Stimulated activated CD4-positive, alpha-beta T cell treated with anti-CD3 and anti-CD28 coated beads, Interleukin-4, amount 100 ng/mL, for 48 hours (primary cell): ENCODE data around the gene RSRC2.
"Not testable (repeated sequence)": the region's sequence is repeated elsewhere in the genome, so short reads cannot be mapped to it uniquely, and the experiment has no call there.

Experiments
- DNase-seq, 2 donors: peaks; one replicate each; pipeline ENCODE4 v3.0.0-alpha.2; 2020; ENCODE audit warnings: low read depth in 2 of 2

RSRC2 gene

DNA sequence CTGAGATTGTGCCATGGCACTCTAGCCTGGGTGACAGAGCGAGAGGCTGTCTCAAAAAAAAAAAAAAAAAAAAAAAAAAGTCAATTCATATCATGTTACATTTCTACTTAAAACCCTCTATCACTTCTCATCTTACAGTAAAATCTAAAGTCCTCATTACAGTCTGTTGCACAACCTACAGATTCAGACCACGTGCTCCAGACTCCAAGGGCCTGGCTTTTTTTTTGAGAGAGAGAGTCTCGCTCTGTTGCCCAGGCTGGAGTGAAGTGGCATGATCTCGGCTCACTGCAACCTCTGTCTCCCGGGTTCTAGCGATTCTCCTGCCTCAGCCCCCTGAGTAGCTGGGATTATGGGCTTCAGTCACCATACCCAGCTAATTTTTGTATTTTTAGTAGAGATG, 40.4 kb downstream of the RSRC2 start:
- DNase-seq, result not testable (repeated sequence)

DNA sequence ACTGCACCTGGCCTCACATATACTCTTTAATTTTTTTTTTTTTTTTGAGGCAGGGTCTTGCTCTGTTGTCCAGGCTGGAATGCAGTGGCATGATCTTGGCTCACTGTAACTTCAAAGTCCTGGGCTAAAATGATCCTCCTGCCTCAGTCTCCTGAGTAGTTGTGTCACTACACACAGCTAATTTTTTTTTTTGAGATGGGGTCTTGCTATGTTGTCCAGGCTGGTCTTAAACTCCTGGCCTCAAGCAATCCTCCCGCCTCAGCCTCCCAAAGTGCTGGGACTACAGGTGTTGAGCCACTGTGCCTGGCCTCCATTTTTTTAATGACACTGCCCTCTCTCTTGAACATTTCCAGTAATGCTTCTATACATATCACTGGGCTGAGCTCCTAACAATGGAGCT, 42.4 kb downstream of the RSRC2 start:
- DNase-seq, result not testable (repeated sequence)

DNA sequence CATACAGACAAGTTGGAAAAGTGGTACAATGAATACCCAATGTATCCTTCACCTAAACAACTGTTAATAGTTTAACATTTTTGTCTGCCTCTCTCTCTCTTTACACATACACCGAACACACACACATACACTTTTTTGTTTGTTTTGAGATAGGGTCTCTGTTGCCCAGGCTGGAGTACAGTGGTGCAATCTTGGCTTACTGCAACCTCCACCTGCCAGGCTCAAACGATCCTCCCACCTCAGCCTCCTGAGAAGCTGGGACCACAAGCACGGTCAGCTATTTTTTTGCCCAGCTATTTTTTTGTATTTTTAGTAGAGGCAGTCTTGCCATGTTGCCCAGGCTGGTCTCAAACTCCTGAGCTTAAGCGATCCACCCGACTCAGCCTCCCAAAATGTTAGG, 42.8 kb downstream of the RSRC2 start:
- DNase-seq, result no peak

GRCh38 chr12:122481861-122482260, 44.9 kb downstream of the RSRC2 start:
- no peak for DNase-seq

- DNase-seq, result no peak
These were observed 46.0 kb downstream of the RSRC2 start for GRCh38 chr12:122480753-122481152.

- DNase-seq, result no peak
These were observed 52.4 kb downstream of the RSRC2 start for GRCh38 chr12:122474324-122474716.

DNA sequence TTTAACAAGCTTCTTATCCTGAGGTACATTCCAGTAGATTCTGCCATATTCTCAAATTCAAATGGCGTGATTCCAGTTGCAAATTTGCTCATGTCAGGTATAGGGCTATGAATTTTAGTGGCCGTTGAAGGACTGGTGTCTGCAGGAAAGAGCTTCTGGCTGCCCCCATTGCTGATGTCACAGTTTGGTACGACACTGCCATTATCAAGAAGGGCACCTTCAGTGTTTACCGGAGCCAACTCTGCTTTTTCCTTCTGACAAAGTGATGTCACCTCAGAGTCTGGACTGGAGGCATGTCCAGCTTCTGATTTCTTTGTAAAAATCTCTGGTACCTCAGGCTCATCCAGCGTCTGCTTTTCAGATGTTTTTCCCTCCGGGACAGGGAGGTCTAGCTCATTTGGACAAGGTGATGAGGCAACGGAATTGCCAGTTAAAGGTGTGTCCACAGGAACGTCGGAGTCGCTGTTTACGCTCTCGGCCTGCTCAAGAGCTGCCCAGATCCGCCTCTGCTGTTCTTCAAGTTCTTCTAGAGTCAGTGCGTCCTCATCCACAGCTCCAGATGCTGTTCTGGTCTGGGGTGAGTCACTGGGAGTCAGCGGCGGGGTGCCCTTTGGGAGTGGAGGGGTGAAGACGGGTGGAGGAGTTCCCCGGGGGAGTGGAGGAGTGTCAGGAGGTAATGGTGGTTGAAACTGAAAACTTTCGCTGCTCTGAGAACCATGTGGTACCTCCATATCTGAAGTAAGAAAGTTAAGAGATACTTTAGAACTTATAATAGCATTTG, 53.0 kb downstream of the RSRC2 start:
- peak; percentile 49 to 66 for DNase-seq

- DNase-seq, result no peak
These were observed 55.2 kb downstream of the RSRC2 start for GRCh38 chr12:122471324-122472226.

DNA sequence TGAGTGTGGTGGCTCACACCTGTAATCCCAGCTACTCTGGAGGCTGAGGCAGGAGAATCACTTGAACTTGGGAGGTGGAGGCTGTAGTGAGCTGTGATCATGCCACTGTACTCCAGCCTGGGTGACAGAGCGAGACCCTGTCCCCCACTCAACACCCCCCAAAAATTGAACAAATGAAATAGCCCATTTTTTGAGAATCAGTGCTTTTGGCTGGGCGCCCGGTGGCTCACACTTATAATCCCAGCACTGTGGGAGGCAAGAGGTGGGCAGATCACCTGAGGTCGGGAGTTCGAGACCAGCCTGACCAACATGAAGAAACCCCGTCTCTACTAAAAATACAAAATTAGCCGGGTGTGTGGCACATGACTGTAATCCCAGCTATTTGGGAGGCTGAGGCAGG, 56.2 kb downstream of the RSRC2 start:
- not testable (repeated sequence) for DNase-seq

- DNase-seq, result not testable (repeated sequence)
These were observed 56.9 kb downstream of the RSRC2 start for GRCh38 chr12:122469856-122470255.

DNA sequence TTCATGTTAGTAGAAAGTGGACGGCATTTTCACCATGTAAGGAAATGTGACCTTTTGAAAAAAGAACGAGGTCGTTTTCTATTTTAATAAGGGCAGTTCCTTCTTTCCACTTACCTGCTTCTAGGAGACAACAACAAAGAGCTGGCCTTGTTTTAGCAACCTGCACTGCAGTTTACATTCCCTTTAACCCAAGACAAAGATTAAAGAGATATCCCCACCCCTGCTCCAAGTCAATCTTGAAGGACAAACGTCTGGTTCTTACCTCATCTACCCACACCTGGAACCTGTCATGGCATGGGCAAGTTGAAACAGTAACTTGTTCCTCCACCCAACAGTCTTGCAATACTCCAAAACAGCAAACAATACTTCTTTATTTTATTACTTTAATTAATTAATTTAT, 58.8 kb downstream of the RSRC2 start:
- DNase-seq, result no peak

DNA sequence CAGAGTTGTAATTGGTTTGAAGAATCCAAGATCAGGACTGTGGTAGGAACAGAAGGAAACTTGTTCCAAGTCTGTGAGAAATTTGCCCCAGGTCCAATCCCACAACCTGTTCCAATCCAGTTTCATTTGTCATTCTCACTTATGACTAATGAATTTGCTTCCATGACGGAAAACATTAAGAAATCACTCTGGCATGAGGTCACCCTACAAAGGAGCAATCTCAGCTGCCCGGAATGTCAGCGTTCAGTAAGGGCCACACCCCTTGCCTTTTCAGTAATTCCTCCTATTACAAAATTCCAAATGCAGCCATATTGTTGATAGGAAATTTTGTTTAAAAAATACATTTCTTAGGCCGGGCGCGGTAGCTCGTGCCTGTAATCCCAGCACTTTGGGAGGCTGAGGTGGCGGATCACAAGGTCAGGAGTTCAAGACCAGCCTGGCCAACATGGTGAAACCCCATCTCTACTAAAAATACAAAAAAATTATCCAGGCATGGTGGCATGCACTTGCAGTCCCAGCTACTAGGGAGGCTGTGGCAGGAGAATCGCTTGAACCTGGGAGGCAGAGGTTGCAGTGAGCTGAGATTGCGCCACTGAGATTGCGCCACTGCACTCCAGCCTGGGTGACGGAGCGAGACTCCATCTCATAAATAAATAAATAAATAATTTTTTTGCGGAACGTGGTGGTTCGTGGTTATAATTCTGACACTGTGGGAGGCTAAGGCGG, 62.3 kb downstream of the RSRC2 start:
- DNase-seq, result not testable (repeated sequence)

DNA sequence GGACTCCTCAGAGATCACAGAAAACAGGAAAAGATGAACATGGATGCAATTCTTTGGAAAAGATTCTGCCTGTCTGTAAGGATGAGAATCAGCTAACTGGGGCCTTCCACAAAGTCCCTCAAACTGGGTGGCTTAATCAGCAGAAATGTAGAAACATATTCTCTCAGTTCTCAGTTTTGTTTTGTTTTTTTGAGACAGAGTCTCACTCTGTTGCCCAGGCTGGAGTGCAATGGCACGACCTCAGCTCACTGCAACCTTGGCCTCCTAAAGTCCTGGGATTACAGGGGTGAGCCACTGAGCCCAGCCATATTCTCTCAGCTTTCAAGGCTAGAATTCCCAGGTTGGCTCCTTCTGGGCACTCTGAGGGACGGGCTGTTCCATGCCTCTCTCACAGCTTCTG, 66.1 kb downstream of the RSRC2 start:
- no peak for DNase-seq

- DNase-seq, result no peak
These were observed 66.7 kb downstream of the RSRC2 start for GRCh38 chr12:122460061-122460460.

DNA sequence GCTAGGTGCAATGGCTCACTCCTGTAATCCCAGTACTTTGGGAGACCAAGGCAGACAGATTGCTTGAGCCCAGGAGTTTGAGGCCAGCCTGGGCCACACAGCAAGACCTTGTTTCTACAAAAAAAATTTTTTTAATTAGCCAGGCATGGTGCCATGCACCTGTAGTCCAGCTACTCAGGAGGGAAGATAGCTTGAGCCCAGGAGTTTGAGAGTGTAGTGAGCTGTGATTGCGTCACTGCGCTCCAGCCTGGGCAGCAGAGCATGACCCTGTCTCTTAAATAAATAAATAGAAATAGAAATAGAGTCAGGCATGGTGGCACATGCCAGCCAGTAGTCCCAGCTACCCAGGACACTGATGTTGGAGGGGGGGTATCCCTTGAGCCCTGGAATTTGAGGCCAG, 67.5 kb downstream of the RSRC2 start:
- no peak for DNase-seq

- DNase-seq, result no peak
These were observed 68.4 kb downstream of the RSRC2 start for GRCh38 chr12:122458105-122459035.

- no peak for DNase-seq
These were observed 69.1 kb downstream of the RSRC2 start for GRCh38 chr12:122457627-122458026.

DNA sequence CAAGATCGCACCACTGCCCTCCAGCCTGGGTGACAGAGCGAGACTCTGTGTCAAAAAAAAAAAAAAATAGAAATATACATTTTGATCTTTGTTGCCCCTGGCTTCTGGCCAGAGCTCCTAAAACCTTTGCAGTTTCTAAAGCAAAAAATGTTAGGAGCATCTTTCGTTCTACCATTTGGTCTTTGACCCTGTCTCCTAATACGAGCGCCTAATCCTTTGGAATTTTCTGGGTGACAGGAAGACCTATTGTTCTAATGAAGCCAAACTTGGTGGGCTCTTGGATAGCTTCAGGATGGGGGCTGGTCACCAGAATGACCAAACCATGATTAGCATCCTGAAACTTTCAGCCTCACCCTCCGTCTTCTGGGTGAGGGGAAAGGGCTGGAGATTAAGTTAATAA, 72.0 kb downstream of the RSRC2 start:
- DNase-seq, result no peak

GRCh38 chr12:122454250-122454721, 72.5 kb downstream of the RSRC2 start:
- DNase-seq, result no peak
